ENCODE results near the gene DNAAF1. TPM values are rescaled to one million over a fixed set of nuclear protein-coding genes. Genes with fewer than 3 reads are reported as not detected.

DNAAF1 gene
- total and polyA plus RNA-seq, 2 of the 8 experiments (the other 6 are each of a cell fraction or from before 2014, with no cell fraction given), result 0.09 to 0.15 TPM

- TF ChIP-seq ATF3 (IDR thresholded peaks at IDR 0.05; ENCODE audit: insufficient read depth, low read depth, low read length), result no peak
- no peak for TF ChIP-seq SP1 (IDR thresholded peaks at IDR 0.05; ENCODE audit: low read depth, low read length)
- TF ChIP-seq CTBP2 (IDR thresholded peaks at IDR 0.05; ENCODE audit: borderline replicate concordance, insufficient read depth, insufficient read length, low read length), result no peak
- TF ChIP-seq SIRT6 (IDR thresholded peaks at IDR 0.05; ENCODE audit: low read length), result no peak
- TF ChIP-seq ZNF274 (IDR thresholded peaks at IDR 0.05; ENCODE audit: borderline replicate concordance, extremely low read depth, low read length), result no peak
- TF ChIP-seq SAP30 (IDR thresholded peaks at IDR 0.05; ENCODE audit: insufficient read depth, insufficient replicate concordance, low read length), result no peak
- TF ChIP-seq KDM5A (IDR thresholded peaks at IDR 0.05; ENCODE audit: low read length), result no peak
Observed at GRCh38 chr16:84214451-84215066, 69.5 kb downstream of the DNAAF1 start (continued).

All from H1 (cell line).